NCI-H446 (cell line): ENCODE results near the gene HSP90AA1.

Experiments used
- DNase-seq, 2 experiments: peaks; one replicate each; lab custom pipeline; 2025; lab: John Stamatoyannopoulos, UW

The HSP90AA1 gene

DNA sequence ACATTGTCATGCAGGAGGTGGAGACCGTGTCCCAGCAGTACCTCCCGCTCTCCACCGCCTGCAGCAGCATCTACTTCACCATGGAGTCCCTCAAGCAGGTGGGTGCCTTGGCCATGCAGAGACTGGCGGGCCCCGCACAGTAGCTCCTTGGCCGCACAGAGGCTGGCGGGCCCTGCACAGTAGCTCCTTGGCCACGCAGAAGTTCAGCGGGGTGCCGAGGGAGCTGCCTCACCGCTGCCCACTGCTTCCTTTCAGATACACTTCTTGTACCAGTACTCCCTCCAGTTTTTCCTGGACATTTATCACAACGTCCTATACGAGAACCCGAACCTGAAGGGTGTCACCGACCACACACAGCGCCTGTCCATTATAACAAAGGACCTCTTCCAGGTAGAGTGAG is 47.7 kb downstream of the HSP90AA1 start:
- DNase-seq, result no peak

DNA sequence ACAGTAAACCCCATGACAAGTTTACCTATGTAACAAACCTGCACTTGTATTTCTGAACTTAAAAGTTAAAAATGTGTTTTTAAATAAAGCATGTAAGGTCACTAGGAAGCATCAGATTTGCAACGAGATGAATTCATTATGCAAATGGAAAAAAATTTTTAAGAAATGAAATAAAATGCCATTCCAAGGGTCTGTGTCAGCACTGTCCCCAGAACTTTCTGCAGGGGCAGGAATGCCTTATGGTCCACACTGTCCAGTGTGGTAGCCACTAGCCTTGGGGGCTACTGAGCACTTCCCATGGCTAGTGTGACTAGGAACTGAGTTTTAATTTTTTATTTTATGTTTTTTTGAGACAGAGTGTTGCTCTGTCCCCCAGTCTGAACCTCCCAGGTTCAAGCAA is 49.2 kb downstream of the HSP90AA1 start:
- DNase-seq, result no peak

DNA sequence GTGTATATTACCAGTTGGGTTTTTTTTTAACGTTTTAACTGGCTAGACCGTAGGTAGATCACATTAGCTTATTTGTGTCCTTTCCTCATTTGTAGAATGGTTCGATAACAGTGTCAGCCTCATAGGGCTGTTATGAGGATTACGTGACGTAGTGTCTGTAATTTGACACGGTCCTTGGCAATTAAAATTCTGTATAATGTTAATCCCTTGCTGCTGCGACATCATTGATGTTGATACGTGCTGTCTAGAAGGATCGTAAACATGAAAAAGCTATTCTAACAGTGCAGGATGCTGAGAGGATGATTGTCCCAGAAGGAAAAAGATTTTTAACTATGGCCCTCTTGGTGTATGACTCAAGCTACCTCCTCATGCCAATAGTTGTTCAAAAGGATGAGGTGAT is 50.9 kb downstream of the HSP90AA1 start:
- no peak for DNase-seq

DNA sequence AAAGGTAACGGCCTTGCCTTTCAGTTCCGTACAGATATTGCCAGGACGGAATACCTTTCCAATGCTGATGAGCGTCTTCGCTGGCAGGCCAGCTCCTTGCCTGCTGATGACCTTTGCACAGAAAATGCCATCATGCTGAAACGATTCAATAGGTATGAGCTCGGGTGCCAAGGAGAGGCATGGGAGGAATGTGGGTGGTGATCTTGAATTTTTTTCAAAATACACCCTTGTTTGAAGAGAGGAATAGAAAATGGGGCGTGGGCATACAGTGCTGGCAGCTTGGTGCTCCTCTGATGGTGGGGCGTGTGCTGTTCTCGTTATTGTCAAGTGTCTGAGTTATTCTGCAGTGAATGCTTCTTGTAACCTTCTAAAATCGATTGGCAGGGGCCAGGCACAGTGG is 52.5 kb downstream of the HSP90AA1 start:
- no peak for DNase-seq

DNA sequence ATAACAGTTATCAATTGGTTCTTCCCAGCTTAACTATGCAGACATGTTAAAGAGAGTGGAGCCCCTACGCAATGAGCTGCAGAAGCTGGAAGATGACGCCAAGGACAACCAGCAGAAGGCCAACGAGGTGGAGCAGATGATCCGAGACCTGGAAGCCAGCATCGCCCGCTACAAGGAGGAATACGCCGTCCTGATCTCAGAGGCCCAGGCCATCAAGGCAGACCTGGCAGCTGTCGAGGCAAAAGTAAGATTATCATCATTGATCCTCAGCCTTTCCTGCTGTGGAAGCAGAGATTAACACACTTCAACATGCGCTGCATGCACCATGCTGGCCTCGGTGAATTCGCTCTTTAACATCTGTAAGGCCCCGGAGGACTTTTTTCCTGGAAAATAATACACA is 53.6 kb downstream of the HSP90AA1 start:
- no peak for DNase-seq
